Ovary (tissue), 3 donors: Measurements from ENCODE around the gene YARS1.

Experiments
- CTCF ChIP-seq, 3 donors: fragments of 450-650 bp in 2 of 3; fragments of 200-600 bp in 1 of 3; IDR thresholded peaks; one replicate each; pipeline versions ENCODE4 v1.5.1 to v1.8.0; 2016 to 2022; ENCODE audit warnings: antibody characterized with exemption in 3 of 3, mild to moderate bottlenecking in 1 of 3
- EP300 ChIP-seq: sonication (generic); formaldehyde crosslinking; IDR thresholded peaks from one replicate; pipeline ENCODE4 v1.6.1; 2017; ENCODE audit warnings: antibody characterized with exemption
- POLR2A ChIP-seq: fragments of 450-650 bp; IDR thresholded peaks from one replicate; pipeline ENCODE4 v1.6.1; 2017; ENCODE audit warnings: antibody characterized with exemption, mild to moderate bottlenecking, moderate library complexity
- donor health status: DM: no; HTN: no; CAD: no.

GRCh38 chr1:32763221-32763620, 53.9 kb downstream of the YARS1 start:
- no peak for TF ChIP-seq CTCF (IDR thresholded peaks at IDR 0.05)
- no peak for TF ChIP-seq POLR2A
- no peak for TF ChIP-seq EP300
